ENCODE measurements around the gene AURKB.
"Not testable (repeated sequence)": the region's sequence is repeated elsewhere in the genome, so short reads cannot be mapped to it uniquely, and the experiment has no call there.

AURKB gene

DNA sequence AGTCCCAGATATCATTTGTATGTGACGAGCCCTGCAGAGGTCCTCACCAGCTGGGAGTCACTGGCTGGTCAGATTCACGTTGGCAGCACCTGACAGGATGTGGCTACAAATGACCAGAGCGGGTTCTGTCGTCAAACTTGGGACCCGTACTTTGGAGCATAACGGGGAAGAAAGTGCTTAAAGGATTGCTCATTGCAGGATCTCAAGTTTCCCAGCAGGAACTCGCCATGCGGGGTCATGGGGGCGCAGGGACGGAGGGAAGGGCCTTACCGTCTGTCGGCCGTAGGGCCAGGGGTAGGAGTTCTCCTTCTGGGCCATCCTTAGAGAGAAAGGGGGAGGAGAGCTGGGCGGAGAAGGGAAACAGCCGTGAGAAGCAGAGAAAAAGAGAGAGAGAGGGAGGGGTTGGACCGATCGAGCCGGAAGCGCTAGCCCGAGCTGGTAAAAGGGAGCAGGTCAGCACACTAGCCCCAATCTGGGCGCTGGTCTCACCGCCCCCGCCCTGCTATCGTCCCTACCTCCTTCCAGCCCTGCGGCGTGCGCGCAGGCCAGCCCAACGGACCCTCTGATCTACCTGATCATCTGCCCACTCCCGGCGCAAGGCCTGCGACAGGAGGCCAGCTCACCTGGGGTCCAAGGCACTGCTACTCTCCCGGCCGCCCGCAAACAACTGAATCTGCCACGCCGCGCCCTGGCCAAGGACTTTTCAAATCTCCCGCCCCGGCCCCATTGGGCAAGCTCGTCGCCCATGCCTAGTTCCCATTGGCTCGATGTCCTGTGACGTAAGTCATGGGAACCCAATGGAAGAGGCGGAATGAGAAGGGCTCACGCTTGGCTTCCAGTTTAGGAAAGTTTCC is at the start of gene AURKB:
TSS of gene AURKB (minus strand) at position 669 of the 854 bp plus-strand sequence. CDS start at position 318, 351 bp downstream.
- DNase-seq (ENCODE audit: low spot score), result peak; percentile 95

DNA sequence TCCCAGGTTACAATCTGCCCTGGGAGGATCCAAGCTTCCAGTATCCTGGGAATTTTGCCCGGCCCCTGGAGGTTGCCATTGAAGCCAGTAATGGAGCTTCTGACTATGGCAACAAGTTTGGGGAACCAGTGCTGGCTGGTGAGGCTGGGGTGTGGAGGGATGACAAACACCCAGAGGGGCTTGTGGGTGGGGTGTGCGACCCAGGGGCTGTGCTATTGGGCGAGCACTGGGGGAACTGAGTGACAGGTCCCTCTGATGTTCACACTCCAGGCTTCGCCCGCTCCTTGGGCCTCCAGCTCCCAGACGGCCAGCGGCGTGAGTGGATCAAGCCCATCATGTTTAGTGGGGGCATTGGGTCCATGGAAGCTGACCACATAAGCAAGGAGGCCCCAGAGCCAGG is 47.4 kb upstream of the AURKB start:
- DNase-seq (ENCODE audit: low spot score), result no peak

DNA sequence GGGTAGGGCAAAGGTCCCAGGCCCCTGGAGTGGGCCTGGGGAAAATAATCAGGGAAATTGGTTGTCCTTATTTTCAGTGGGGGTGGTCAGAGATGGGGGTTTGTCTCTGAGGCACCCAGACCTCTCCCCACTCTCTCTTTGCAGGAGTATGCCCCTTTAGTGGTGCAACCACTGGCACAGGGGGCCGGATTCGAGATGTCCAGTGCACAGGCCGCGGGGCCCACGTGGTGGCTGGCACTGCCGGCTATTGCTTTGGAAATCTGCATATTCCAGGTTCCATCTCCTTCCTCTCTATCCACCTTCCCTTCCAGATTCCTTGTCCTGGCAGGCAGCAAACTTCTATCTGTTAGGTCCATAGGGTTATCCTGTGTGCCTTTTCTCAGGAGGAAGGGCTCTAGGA is 46.3 kb upstream of the AURKB start:
- DNase-seq (ENCODE audit: low spot score), result no peak

DNA sequence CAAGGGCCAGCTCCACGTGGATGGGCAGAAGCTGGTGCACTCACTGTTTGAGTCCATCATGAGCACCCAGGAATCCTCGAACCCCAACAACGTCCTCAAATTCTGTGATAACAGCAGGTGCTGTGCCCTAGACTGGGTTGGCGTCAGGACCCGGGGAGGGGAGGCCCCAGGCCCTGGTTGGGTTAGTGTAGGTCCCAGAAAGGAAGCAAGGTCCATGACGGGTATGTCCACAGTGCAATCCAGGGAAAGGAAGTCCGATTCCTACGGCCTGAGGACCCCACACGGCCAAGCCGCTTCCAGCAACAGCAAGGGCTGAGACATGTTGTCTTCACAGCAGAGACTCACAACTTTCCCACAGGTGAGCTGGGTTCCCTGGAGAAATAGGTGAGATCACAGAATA is 45.9 kb upstream of the AURKB start:
- DNase-seq (ENCODE audit: low spot score), result no peak

DNA sequence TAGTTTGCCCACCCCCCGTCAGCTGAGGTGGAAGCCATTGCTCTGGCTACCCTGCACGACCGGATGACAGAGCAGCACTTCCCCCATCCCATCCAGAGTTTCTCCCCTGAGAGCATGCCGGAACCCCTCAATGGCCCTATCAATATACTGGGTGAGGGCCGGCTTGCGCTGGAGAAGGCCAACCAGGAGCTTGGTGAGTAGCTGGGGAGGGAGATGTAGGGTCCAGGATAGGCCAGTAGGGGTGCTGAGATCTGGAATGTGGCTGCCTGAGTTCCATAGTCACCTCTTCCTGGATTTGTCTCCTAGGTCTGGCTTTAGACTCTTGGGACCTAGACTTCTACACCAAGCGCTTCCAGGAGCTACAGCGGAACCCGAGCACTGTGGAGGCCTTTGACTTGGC is 45.1 kb upstream of the AURKB start:
- DNase-seq (ENCODE audit: low spot score), result no peak

DNA sequence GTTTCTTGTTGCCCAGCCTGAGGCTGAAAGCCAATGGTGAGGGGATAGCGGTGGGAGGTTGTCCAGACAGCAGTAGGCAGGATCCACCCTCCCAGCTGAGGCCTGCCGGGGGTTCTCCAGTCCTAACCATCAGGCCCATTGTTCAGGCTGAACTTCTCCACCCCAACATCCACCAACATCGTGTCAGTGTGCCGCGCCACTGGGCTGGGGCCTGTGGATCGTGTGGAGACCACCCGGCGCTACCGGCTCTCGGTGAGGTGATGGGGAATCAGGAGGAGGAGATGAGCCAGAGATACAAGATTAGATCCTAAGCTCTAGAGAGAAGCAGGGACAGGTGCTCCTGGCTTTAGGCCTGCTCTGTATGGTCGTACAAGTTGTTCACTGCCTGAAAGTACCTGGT is 44.5 kb upstream of the AURKB start:
- DNase-seq (ENCODE audit: low spot score), result no peak

DNA sequence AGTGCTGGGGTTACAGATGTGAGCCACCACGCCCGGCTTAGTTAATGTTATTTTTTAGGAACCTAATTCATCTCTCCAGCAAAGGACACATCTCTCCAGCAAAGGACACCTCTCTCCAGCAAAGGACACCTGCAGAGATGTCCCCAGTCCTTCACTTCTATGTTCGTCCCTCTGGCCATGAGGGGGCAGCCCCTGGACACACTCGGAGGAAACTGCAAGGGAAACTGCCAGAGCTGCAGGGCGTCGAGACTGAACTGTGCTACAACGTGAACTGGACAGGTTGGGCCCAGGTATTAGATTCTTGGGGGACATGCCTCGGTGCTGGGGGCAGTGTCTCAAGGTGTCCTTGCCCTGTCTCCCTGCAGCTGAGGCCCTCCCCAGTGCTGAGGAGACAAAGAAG is 43.4 kb upstream of the AURKB start:
- DNase-seq (ENCODE audit: low spot score), result peak; percentile 11

DNA sequence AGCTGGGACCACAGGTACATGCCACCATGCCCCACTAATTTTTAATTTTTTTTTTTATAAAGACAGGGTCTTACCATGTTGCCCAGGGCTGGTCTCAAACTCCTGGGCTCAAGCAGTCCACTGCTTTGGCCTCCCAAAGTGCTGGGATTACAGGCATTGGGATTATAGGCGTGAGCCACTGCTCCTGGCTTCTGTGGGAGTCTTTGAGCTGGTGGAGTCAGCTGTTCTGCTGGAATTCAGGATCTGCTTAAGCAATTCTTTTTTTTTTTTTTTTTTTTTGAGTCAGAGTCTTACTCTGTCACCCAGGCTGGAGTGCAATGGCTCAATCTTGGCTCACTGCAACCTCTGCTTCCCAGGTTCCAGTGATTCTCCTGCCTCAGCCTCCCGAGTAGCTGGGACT is 41.0 kb upstream of the AURKB start:
- not testable (repeated sequence) for DNase-seq (ENCODE audit: low spot score)

DNA sequence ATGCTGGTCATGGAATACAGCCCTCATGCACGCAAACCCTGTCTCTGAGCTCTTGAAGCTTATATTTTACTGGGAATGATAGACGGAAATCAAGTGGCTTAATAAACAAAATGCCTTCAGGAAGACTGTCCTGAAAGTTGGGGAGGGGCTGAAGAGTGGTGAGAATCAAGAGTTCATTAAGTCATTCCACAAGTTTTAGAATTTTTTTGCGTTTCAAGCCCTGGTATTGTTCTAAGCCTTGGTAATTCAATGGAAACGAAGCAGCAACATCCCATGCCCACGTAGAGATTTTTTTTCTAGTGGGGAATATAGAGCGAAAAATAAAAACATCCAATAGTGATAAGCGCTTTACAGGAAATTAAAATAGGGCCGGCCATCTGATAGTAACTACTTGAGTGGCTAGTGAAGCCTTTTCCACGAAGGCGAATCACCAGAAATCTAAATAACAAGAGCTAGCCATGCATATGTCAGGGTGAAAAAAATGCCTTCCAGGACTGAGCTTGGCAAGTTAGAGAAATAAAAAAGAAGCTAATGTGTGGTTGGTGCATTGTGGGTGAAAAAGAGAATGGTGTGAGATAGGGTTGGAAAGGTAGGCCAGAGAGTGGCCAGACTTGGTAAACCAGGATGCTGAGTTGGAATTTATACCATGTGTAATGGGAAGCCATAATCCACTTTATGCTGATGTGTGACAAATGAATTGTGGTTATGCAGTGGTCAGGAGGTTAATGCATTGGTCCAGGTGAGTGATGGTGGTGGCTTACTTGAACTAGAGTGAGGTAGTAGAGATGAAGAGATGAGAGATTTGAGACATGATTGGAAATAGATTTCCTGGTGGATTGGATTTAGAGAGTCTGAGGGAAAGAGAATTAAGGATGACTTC is 39.5 kb upstream of the AURKB start:
- DNase-seq (ENCODE audit: low spot score), result peak; percentile 36

DNA sequence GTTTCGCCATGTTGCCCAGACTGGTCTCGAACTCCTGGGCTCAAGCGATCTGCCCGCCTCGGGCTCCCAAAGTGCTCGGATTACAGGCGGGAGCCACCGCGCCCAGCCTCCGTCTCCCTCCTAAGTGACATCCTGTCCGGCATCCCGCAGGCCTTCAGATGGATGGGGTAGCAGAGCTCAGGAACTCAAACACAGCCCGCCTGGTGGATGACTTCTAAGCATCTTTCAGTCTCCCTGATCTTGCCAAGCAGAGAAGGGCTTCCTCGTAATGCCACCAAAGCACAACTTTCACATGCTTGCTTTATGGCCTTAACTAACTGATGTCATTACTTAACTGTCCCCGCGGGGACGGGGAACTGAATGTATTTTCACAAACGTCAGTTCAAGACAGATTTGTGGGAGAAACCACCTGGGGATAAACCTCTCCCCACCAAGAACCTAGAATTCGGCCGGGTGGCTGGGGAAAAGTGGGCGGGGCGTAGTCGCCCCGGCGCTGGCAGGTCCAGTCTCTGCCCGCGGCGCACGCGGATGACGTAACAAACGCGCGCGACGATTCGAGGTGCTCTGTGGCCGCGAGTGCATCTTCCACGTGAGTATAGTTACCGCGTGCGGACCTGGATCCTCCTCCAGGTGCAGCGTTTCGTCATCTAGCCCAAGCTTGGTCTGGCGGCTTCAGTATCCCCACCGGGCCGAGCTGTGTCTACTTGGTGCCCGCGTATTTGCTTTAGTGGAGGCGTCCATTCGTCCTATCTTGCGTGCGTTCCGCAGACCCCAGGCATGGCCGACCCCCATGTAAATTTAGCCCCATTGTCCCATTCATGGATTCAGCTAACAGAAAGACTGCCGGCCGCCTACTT is 38.6 kb upstream of the AURKB start, which contains the start of gene PFAS:
TSS of gene PFAS (plus strand) at position 539 of the 857 bp plus-strand sequence. CDS start 4,649 bp downstream, outside the sequence.
- peak; percentile 96 for DNase-seq (ENCODE audit: low spot score)

DNA sequence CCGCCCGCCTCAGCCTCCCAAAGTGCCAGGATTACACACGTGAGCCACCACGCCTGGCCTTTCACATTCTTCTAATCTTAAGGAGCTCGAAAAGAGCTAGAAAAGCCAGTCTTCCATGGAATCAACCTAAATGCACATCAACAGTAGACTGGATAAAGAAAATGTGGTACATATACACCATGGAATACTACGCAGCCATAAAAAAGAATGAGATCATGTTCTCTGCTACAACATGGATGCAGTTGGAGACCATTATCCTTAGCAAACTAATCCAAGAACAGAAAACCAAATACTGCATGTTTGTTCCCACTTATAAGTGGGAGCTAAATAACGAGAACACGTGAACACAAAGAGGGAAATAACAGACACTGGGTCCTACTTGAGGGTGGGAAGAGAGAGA is 34.4 kb upstream of the AURKB start:
- DNase-seq (ENCODE audit: low spot score), result no peak

DNA sequence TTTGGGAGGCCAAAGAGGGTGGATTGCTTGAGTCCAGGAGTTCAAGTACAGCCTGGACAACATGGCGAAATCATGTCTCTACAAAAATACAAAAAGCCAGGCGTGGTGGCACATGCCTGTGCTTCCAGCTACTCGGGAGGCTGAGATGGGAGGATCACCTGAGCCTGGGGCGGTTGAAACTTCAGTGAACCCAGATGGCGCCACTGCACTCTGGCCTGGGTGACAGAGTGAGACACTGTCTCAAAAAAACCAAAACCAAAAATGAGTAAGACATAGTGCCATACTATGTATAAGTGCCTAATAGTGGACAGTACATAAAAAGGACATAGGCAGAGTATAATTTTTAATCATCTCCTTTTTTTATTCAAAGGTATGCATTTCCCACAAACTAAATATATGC is 33.5 kb upstream of the AURKB start:
- DNase-seq (ENCODE audit: low spot score), result no peak

DNA sequence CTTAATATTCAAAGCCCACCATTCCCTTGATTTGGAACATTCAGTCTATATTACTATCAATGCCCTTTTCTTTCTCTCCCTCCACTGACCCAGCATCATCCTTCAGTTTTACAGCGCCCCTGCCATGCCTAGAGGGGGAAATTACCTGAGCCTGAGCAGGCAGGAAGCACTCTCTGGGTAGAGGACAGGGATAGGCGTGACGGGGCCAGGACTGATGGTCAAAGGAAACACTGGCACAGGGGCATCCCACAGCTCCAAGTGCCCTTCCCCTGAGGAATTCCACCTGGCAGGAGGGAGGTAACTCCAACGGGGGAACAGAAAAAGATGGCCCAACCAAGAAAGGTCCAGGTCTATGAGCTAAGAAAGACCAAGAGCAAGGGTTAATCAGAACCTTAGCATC is 27.5 kb upstream of the AURKB start:
- DNase-seq (ENCODE audit: low spot score), result no peak

DNA sequence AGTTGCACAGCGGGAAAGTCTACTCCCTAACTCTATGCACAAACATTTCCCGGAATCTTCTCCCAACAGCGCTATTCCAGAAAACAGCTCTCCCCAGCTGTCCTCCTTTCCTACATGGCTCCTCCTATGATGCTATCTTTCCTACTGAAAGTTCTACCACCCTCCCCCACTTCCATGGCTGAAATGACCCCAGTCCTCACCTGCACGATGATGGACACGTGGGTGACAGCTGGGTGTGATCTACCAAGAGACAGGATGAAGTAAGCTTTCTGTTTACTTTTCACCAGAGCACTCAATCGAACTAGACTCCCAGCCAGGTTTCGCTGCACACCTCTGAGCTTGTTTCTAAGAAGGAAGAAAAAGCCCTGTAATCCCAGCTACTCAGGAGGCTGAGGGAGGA is 26.8 kb upstream of the AURKB start:
- DNase-seq (ENCODE audit: low spot score), result no peak

DNA sequence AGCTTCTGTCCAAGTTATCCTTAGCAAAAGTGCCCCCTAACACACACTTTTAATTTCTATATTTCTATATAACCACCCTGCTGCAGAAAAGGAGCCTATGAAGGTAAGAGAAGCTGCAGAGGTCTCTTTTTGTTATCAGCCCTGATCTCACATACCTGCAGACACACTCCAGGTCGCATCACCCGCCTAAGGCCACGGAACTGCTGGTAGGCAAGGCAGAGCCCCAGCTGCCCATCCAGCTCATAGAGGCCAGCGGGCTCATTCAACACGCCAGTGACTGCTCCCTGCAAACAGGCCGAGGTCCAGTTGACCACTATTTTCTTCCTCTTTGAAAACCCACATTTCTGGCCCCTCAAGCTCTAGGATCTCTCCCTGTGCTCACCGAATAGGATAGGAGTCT is 25.3 kb upstream of the AURKB start:
- DNase-seq (ENCODE audit: low spot score), result no peak

DNA sequence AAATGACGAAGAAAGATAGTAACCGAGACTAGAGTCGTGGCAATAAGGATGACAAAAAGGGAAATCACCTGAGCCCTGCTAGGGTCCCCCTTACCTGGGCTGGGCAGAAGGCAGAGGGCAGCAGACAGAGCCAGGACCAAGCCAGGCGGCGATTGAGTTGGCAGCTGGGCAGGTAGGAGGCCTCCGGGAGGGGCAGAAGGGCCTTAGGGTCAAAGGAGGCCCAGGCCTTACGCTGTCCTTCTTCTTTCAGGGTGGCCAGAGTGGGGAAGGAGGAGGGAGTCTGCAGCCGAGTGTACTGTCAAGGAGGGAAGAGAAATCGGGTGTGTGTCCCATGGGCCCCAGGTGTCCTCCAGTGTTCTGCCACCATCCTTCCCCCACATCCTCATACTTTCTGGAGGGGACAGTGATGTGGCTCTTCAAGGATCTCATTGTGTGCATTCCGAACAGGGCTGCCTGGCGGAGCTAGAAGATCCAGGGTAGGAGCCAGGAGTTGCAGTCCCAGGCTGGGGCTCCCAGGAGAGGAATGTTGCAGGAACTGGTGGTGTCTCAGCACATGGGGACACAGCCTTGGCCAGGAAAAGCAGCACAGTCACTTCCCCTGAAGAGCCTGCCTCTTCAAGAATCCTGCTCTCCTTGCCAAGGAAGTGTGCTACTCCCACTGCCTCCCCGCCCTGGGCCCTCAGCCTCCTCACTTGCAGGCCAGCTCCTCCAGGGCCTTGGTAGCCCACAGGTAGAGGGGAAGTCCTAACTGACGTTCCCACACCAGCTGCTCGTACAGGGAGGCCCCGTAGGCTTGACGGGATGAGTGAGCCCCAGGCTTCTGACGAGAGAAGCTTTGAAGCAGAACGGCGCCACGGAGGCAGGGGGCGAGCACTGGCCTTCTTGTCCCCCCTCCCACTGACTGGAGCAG is 24.2 kb upstream of the AURKB start:
- DNase-seq (ENCODE audit: low spot score), result no peak

DNA sequence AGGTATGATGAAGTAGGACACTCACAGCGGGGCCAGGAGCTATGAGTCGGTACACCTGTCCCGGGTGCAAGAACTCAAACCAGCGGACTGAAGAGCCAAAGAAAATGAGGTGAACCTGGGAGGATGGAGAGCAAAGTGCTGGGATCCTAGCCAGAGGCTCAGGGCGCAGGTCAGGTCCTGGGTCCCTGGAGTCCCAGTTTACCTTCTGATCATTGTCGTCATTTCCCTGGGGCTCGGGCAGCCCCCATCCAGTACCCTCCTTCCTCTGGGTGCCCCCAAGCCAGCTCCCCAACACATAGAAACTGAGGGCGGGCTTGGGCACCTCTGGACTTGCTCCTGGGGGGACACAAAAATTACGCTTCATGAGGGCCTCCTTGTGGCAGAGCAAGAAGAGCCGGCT is 21.3 kb upstream of the AURKB start:
- DNase-seq (ENCODE audit: low spot score), result no peak

DNA sequence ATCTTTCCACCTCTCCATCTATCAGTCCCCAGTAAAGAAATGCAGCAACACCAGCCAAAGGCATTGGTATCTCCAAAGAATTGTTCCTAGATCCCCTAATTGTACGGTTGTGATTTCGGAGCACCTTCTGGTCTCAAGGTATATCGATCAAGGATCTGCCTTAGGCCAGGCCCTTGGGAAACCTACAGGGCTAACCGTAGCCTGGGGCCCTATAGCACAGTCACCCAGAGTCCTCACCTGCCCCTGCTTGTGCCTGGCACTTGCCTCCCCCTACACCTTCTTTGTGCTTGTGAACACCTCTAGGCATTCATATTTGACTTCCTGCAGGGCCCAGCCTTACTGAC is 16.8 kb upstream of the AURKB start:
- DNase-seq (ENCODE audit: low spot score), result no peak

DNA sequence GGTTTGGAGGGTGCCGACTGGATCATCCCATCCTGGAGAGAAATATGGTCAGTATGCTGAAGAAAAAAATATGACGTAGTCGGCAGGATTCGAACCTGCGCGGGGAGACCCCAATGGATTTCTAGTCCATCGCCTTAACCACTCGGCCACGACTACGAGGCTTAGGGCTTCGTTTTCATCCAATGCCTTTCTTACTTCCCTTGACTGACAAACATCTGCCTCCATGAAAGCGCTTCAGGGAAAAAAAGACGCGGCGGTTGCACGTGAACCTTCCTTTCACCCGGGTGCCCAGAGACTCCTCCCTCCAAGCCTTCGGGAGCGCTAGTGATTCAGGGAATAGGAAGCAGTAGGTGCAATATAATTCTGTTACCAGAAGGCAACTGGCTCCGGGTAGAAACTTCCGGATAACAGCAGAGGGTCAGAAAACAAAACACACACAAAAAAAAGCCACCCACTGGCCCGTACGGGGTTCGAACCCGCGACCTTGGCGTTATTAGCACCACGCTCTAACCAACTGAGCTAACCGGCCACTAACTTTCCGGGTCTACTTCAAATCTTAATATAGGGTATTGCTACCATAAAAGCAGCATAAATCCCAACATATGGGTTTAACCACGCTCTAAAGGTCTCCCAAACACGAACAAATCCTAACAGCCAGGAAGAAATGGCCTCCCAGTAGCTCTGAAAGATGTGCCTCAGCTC is 16.3 kb upstream of the AURKB start:
- peak; percentile 94 for DNase-seq (ENCODE audit: low spot score)

DNA sequence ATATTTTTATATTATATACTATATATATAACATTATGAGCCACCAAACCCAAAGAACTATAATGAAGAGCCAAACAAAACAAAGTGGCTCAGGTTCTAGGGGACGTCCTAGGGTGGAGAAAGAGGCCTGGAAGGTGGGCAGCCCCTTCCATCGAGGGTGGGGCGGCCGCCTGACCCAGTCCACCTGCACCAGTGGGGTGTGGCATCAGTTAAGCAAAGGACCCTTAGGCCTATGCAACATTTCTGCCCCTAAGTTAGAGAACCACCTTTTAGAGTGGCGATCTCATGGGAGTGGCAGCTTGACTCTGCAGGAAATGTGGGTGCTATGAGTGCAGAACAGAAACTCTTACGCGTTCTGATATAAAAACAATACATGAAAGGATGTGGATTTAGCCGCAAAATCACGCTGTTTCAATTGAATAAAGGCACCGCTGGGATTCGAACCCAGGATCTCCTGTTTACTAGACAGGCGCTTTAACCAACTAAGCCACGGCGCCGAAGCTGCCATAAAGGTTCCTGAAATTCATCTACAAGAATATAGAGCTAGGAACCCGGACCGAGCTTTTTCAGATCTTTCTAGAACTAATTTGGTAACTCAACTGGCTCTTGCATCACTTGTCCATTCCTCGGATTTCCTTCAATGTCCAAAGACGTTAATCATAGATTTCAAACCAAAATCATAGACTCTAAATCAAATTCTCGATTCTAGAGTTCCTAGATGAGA is 15.6 kb upstream of the AURKB start:
- DNase-seq (ENCODE audit: low spot score), result peak; percentile 71

Data from SW480 (cell line).